Thyroid gland (tissue), 4 donors: ENCODE results near the gene PTMS.

ENCODE experiments used
- POLR2A ChIP-seq, 2 donors: fragments of 450-650 bp; IDR thresholded peaks; one replicate each; pipeline ENCODE4 v1.6.1; 2017; ENCODE audit warnings: antibody characterized with exemption in 2 of 2, mild to moderate bottlenecking in 2 of 2, moderate library complexity in 1 of 2
- TF ChIP-seq, protein P1 (sequence below), 6 experiments: fragments of 200-600 bp in 3 of 6; fragments of 450-650 bp in 3 of 6; sonication (generic) in 3 of 6; IDR thresholded peaks; one replicate each; pipeline ENCODE4 v1.5.1; 2016 to 2019; ENCODE audit warnings: antibody characterized with exemption in 6 of 6, mild to moderate bottlenecking in 2 of 6, inconsistent platforms in 1 of 6, moderate library complexity in 1 of 6

DNA sequence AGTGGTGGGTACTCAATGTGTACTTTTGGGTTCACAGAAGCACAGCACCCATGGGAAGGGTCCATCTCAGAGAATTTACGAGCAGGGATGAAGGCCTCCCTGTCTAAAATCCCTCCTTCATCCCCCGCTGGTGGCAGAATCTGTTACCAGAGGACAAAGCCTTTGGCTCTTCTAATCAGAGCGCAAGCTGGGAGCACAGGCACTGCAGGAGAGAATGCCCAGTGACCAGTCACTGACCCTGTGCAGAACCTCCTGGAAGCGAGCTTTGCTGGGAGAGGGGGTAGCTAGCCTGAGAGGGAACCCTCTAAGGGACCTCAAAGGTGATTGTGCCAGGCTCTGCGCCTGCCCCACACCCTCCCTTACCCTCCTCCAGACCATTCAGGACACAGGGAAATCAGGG lies 54.0 kb downstream of the PTMS start:
- TF ChIP-seq, protein P1, sequence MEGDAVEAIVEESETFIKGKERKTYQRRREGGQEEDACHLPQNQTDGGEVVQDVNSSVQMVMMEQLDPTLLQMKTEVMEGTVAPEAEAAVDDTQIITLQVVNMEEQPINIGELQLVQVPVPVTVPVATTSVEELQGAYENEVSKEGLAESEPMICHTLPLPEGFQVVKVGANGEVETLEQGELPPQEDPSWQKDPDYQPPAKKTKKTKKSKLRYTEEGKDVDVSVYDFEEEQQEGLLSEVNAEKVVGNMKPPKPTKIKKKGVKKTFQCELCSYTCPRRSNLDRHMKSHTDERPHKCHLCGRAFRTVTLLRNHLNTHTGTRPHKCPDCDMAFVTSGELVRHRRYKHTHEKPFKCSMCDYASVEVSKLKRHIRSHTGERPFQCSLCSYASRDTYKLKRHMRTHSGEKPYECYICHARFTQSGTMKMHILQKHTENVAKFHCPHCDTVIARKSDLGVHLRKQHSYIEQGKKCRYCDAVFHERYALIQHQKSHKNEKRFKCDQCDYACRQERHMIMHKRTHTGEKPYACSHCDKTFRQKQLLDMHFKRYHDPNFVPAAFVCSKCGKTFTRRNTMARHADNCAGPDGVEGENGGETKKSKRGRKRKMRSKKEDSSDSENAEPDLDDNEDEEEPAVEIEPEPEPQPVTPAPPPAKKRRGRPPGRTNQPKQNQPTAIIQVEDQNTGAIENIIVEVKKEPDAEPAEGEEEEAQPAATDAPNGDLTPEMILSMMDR (IDR thresholded peaks at IDR 0.05): no peak
- no peak for TF ChIP-seq POLR2A (IDR thresholded peaks at IDR 0.05)
